Fibroblast of mammary gland (primary cell): ENCODE results near the gene PTPRD.

Experiments used
- DNase-seq: peaks from one replicate; pipeline ENCODE4 v3.0.0-alpha.2; 2010; ENCODE audit warnings: low read depth
- H3K4me3 ChIP-seq: 2 replicates; pipeline ENCODE4 v1.5.1; 2011; ENCODE audit warnings: low read depth, mild to moderate bottlenecking, low read length, moderate library complexity; ENCODE audit not compliant: control insufficient read depth
- CTCF ChIP-seq: conservative IDR thresholded peaks from 2 replicates; pipeline ENCODE4 v1.5.1; 2011; ENCODE audit warnings: low read depth, low read length, inconsistent platforms; ENCODE audit not compliant: control insufficient read depth, insufficient read depth

Gene PTPRD

GRCh38 chr9:10173561-10173960, 439.2 kb downstream of the PTPRD start:
- no peak overlapping the region for H3K4me3 ChIP-seq
- no peak for DNase-seq
- no peak for TF ChIP-seq CTCF

- TF ChIP-seq CTCF, result no peak
- no peak for DNase-seq
- H3K4me3 ChIP-seq, result no peak overlapping the region
Observed at GRCh38 chr9:10172476-10172875, 440.3 kb downstream of the PTPRD start.

GRCh38 chr9:10168241-10168640, 444.6 kb downstream of the PTPRD start:
- H3K4me3 ChIP-seq, result no peak overlapping the region
- DNase-seq, result no peak
- TF ChIP-seq CTCF, result no peak

GRCh38 chr9:10148796-10149195, 464.0 kb downstream of the PTPRD start:
- no peak for DNase-seq
- TF ChIP-seq CTCF, result no peak
- H3K4me3 ChIP-seq, result no peak overlapping the region

GRCh38 chr9:10146517-10147331, 466.1 kb downstream of the PTPRD start:
- TF ChIP-seq CTCF, result no peak
- no peak for DNase-seq
- no peak overlapping the region for H3K4me3 ChIP-seq

GRCh38 chr9:10144355-10144754, 468.4 kb downstream of the PTPRD start:
- no peak for DNase-seq
- H3K4me3 ChIP-seq, result no peak overlapping the region
- TF ChIP-seq CTCF, result no peak
